GM21447 (cell line): ENCODE results near the gene DEPDC5.

Experiments
- ATAC-seq: cut with Tn5 transposase; IDR thresholded peaks from one replicate; pipeline ENCODE4 v1.9.1; 2021; ENCODE audit not compliant: unreplicated experiment

Gene DEPDC5

GRCh38 chr22:31846161-31847115 lies 92.6 kb downstream of the DEPDC5 start:
- no peak for ATAC-seq

DNA sequence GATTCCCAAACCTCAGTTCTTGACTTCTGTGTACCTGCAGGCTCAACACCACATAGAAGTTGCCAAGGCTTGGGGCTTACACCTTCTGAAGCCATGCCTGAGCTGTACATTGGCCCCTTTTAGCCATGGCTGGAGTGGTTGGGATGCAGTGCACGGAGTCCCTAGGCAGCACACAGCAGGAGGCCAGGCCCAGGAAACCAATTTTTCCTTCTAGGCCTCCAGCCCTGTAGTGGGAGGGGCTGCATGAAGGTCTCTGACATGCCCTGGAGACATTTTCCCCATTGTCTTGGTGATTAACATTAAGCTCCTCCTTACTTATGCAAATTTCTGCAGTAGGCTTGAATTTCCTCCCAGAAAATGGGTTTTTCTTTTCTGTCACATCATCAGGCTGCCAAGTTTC lies 94.6 kb downstream of the DEPDC5 start:
- no peak for ATAC-seq

GRCh38 chr22:31850135-31850534 lies 96.3 kb downstream of the DEPDC5 start:
- no peak for ATAC-seq

DNA sequence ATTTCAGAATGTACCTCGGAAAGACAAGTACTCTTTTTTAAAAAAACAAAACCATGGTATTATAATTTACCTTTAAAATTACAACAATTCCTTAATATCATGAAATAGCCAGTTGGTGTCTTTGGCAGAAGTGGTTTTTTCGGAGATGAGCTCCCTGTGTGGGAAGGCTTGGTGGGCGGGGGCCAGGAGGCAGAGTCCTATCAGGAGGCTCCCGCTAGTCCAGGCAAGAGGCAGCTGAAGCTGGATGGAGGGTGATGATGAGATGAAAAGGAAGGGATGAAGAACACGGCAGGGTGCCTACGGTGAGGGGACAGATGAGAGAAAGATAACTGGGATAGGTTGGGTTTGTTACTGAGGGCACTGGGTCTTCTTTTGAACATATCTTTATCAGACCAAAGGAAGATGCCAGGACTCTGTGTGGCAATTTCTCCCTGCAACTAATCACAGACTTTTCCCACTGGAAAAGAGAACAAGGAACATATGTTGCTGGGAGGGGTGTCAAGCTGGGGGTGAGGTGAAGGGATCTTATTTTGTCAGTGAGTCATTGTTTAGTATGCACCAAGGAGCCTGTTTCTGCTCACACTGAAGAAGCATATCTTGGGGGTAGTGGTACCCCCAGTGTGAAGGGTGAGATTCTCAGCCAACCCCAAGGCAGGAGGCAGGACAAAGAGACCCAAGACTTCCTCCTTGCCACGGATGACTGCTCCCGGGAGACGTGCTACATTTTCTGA lies 99.0 kb downstream of the DEPDC5 start:
- no peak for ATAC-seq

GRCh38 chr22:31853736-31854495 lies 100.1 kb downstream of the DEPDC5 start:
- ATAC-seq: no peak

- no peak for ATAC-seq
Observed at GRCh38 chr22:31857247-31857646, 103.4 kb downstream of the DEPDC5 start.

DNA sequence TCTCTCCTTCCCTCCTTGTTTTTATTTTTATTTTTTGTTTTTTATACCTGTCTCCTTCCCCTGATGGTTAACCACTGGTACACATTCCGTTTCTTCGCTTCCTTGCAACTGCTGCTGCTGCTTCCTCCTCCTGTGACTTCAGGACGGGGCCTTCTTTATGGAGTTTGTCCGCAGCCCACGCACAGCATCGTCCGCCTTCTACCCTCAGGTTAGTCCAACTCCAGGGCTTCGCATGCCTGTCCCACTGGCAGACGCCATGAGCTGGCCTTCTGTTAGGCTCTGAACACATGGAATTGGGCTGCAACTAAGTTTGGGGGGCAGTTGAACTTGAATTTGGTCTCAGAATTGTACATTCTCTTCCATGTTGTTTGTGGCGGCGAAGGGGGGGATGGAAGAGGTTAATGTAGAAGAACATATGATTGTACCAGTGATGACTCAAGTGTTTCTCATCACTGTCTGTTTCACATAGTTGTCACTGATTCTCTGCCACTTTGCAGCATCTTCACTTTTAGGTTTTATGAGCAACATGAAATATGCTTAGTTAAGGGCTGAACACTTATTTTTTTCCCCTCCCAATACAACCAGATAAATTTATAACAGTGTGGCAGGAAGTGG lies 107.5 kb downstream of the DEPDC5 start:
- no peak for ATAC-seq

- ATAC-seq: no peak
Observed at GRCh38 chr22:31866918-31867317, 113.1 kb downstream of the DEPDC5 start.

- ATAC-seq: no peak
Observed at GRCh38 chr22:31867386-31868153, 113.8 kb downstream of the DEPDC5 start.

GRCh38 chr22:31869739-31870138 lies 115.9 kb downstream of the DEPDC5 start:
- no peak for ATAC-seq

DNA sequence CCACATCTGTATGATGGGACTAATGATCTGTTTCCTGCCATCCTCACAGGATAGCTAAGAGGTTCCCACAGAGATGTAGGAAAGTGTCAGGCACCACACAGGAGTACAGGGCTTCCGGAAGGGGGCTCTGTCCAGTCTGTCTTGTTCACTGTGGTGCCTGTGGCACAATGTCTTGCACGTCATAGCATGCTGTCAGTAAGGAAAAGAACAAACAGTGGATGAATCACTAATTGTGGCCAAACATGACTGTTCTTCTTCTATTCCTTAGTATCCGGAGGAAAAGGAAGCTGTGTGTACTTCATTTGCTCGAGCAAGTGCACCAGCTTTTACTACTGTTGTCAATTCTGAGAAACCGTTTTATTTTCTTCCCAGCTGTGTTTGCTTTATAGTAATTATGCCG lies 117.1 kb downstream of the DEPDC5 start:
- ATAC-seq: no peak

GRCh38 chr22:31871480-31871879 lies 117.7 kb downstream of the DEPDC5 start:
- ATAC-seq: no peak

DNA sequence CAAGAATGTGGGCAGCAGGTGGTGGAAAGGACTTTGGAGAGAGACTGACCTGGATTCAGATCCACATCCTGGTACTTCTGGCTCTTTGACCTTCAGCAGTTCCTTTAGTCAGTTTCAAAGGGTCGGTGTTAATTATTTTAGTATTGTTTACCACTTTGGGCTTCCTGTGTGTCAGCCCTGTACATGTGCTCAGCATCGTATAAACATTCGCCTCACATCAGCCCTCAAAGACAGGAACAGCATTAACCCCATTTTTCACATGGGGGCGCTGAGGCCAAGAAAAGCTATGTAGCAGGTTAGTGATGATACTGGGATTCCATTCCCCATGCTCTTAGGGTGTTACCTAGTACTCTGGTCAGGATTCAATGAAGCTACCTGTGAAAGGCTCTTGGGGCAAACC lies 118.4 kb downstream of the DEPDC5 start:
- no peak for ATAC-seq

- no peak for ATAC-seq
Observed at GRCh38 chr22:31874821-31875220, 121.0 kb downstream of the DEPDC5 start.

DNA sequence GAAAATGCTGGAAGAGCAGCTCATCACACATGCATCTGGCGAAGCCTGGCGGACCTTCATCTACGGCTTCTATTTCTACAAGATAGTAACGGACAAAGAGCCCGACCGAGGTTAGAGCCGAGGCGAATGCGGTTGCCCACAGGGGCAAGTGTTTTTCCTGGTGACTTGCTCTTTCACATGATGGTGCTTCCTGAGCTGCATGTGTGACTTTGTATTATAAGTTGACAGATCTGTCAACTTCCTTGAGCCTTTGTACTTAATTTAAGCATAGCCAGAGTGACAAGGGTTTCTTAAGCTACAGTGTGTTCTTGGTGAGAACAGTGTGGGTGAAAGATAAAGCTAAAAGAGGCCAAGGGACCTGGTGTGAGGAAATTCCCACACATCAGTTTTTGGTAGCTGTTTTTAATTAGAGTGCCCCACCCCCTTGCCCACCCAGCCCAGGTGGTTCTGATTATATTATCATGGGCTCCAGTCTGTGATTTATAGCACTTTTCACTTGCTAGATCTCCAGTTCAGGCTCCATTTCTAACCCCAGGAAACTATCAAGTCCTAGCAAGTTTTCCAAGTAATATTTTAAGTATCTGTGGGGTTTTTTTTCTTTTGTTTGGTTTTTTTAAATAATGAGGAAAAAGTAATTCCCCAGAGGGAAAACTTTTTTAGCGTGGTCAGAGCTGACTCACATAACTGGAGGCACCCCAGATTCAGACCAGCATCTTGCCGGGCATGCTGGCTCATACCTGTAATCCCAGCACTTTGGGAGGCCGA lies 122.5 kb downstream of the DEPDC5 start:
- ATAC-seq: no peak

- no peak for ATAC-seq
Observed at GRCh38 chr22:31879585-31879984, 125.8 kb downstream of the DEPDC5 start.

DNA sequence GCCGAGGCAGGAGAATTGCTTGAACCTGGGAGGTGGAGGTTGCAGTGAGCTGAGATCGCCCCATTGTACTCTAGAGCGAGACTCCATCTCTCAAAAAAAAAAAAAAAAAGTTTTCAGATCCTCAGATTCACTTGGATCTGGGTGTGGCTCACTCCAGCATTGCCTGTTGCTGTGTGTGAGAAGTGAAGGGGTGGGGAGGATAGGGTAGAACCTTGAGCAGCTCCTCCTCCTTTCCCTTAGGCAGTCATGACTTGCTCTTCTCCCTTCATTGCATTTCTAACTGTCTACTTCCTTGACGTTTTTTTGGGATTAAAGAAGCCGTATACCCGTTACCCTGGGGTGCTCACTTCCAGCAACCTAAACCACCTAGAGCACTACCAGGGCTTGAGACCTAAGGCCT lies 127.4 kb downstream of the DEPDC5 start:
- ATAC-seq: no peak

- ATAC-seq: no peak
Observed at GRCh38 chr22:31881865-31882264, 128.0 kb downstream of the DEPDC5 start.

GRCh38 chr22:31882971-31883370 lies 129.2 kb downstream of the DEPDC5 start:
- ATAC-seq: no peak
